ENCODE results near the gene HBB. TPM values are rescaled to one million over a fixed set of nuclear protein-coding genes. Genes with fewer than 3 reads are reported as not detected.

Gene HBB
- total RNA-seq, 6 donors from 2014 or later: 26.2 to 1,949 (median 399) TPM

DNA sequence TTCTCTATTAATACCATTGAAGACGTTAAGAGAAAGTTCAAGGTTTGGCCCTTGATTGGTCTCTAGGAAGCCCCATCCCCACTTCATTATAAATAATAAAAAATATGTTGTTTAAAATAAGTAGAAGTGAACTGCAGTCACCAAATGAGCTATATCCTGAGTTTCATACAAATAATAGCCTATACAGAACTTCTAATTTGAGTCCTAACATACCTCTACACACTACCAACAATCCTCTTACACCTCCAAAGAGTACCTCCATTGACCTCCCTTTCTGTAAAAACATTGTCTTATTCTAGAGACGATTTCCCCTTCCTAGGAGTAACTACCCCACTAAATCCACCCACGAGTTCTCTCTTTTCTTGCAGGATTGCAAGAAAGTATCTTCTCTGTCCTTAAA lies 14.6 kb upstream of the HBB start:
- 71 to 72% methylated on average over 3 of the region's 3 CpGs for WGBS, 2 donors
- no peak for TF ChIP-seq POLR2A (IDR thresholded peaks at IDR 0.05)
- TF ChIP-seq, protein P1, sequence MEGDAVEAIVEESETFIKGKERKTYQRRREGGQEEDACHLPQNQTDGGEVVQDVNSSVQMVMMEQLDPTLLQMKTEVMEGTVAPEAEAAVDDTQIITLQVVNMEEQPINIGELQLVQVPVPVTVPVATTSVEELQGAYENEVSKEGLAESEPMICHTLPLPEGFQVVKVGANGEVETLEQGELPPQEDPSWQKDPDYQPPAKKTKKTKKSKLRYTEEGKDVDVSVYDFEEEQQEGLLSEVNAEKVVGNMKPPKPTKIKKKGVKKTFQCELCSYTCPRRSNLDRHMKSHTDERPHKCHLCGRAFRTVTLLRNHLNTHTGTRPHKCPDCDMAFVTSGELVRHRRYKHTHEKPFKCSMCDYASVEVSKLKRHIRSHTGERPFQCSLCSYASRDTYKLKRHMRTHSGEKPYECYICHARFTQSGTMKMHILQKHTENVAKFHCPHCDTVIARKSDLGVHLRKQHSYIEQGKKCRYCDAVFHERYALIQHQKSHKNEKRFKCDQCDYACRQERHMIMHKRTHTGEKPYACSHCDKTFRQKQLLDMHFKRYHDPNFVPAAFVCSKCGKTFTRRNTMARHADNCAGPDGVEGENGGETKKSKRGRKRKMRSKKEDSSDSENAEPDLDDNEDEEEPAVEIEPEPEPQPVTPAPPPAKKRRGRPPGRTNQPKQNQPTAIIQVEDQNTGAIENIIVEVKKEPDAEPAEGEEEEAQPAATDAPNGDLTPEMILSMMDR (IDR thresholded peaks at IDR 0.05): no peak
- no peak for TF ChIP-seq POLR2AphosphoS5 (IDR thresholded peaks at IDR 0.05)
- TF ChIP-seq EP300 (IDR thresholded peaks at IDR 0.05): no peak

DNA sequence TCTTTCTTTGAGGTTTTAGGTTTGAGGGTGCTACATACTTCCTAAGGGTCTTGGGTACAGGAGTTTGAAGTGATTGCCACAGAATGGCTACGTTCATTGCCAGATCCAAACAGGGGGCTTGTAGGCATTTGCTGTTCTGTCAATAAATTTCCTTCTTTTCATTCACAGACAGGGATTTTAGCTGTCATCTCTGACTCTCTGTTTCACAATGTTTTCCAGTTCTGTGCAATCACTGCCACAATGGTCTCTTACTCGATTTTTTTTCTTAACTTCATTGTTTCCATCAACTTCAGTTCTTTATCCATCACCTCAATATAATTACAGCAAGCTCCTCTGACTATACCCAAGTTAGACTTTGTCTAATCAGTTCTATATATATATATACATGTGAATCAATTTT lies 13.6 kb upstream of the HBB start:
- no peaks in the 10 kb centered on the region for H3K27me3 ChIP-seq
- H3K4me1 ChIP-seq: no peaks in the 10 kb centered on the region
- no peak for ATAC-seq (ENCODE audit: low FRiP score in 2 of 2)
- no peak overlapping the region for H3K4me3 ChIP-seq
- no peaks in the 10 kb centered on the region for H3K36me3 ChIP-seq
- WGBS, 2 donors: 46 to 66% methylated on average over 2 of the region's 2 CpGs
- H3K9me3 ChIP-seq: no peaks in the 10 kb centered on the region
- TF ChIP-seq POLR2AphosphoS5 (IDR thresholded peaks at IDR 0.05): no peak
- TF ChIP-seq, protein P1 (IDR thresholded peaks at IDR 0.05): no peak
- no peak for TF ChIP-seq POLR2A (IDR thresholded peaks at IDR 0.05)
- TF ChIP-seq EP300 (IDR thresholded peaks at IDR 0.05): no peak
- DNase-seq: no peak
- no peak overlapping the region for H3K27ac ChIP-seq

More for the DNA sequence above, 14.6 kb upstream of the HBB start:
- DNase-seq: no peak
- H3K36me3 ChIP-seq: no peaks in the 10 kb centered on the region
- H3K27me3 ChIP-seq: no peaks in the 10 kb centered on the region
- no peak overlapping the region for H3K4me3 ChIP-seq
- H3K9me3 ChIP-seq: no peaks in the 10 kb centered on the region
- no peaks in the 10 kb centered on the region for H3K4me1 ChIP-seq
- H3K27ac ChIP-seq: no peak overlapping the region
- ATAC-seq (ENCODE audit: low FRiP score in 2 of 2): no peak

DNA sequence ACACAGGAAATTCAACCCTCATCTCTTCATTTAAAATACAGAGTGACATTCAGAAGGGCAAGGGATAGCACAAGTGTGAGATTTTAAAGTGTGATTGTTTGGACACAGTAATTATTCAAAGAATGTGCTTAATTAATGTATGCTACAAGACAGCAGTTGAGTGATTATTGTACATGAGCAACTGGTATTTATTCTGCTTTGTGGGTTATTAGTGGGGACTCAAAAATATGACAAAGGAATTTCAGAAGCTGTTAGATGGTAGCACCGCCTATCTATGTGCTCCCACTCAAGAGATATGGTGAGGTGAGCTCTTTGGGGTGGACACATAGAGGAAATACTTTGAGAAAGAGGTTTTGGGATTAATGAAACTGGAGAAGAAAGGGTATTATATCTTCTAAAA lies 13.2 kb upstream of the HBB start:
- DNase-seq (no peak), ATAC-seq (ENCODE audit: low FRiP score in 2 of 2) (no peak)
- no peaks in the 10 kb centered on the region for H3K27me3 ChIP-seq
- H3K9me3 ChIP-seq: no peaks in the 10 kb centered on the region
- H3K4me1 ChIP-seq: no peaks in the 10 kb centered on the region
- TF ChIP-seq EP300 (IDR thresholded peaks at IDR 0.05) (no peak), POLR2A (IDR thresholded peaks at IDR 0.05) (no peak), POLR2AphosphoS5 (IDR thresholded peaks at IDR 0.05) (no peak)
- TF ChIP-seq, protein P1 (IDR thresholded peaks at IDR 0.05): no peak
- no peak overlapping the region for H3K27ac ChIP-seq
- H3K36me3 ChIP-seq: no peaks in the 10 kb centered on the region
- H3K4me3 ChIP-seq: no peak overlapping the region
- 79 to 96% methylated on average over 1 of the region's 1 CpG for WGBS, 2 donors

DNA sequence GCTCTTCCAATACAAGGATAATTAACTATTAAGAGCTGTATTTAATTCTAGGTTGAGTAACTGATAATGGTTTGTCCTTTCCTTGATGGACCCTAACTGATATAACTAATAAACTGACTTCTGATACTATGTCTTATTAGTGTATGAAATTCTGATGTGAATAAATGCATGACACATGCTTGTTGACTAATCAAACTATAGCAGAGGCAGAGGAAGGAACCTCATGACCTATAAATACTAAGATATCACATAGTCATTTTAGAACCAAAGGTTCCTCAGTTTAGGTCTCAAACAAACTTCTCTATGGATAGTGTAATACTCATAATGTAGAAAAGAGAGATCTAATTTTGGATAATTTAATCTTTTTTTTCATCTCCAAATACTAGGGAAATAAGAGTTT lies 12.2 kb upstream of the HBB start:
- Histone ChIP-seq H3K27ac (no peak overlapping the region), H3K36me3 (no peaks in the 10 kb centered on the region), H3K4me3 (no peak overlapping the region), H3K4me1 (no peaks in the 10 kb centered on the region), H3K9me3 (no peaks in the 10 kb centered on the region), H3K27me3 (no peaks in the 10 kb centered on the region)
- ATAC-seq (ENCODE audit: low FRiP score in 2 of 2) (no peak), DNase-seq (no peak)
- TF ChIP-seq POLR2AphosphoS5 (IDR thresholded peaks at IDR 0.05): no peak
- TF ChIP-seq, protein P1 (IDR thresholded peaks at IDR 0.05): no peak
- no peak for TF ChIP-seq POLR2A (IDR thresholded peaks at IDR 0.05)
- TF ChIP-seq EP300 (IDR thresholded peaks at IDR 0.05): no peak

DNA sequence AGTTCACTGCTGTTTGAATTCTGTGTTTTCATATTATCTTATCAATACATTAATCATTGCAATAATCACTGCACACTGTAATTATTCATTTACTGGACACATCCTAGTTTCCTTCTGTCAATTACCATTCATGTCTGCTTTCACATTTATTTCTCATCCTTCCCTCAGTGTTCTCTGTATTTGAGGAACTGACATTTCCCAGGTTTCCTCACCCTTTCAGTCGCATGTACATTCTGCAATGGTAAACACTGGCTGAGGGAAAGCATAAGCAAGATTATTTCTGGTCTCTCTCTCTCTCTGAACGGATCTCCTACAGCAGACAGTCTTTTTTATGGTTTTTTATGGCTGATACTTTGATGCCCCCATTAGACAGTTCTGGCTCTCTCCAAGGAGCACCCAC lies 11.6 kb upstream of the HBB start:
- H3K36me3 ChIP-seq: no peaks in the 10 kb centered on the region
- DNase-seq (no peak), ATAC-seq (ENCODE audit: low FRiP score in 2 of 2) (no peak)
- no peaks in the 10 kb centered on the region for H3K27me3 ChIP-seq
- TF ChIP-seq, protein P1 (IDR thresholded peaks at IDR 0.05): no peak
- no peak for TF ChIP-seq POLR2AphosphoS5 (IDR thresholded peaks at IDR 0.05)
- no peak for TF ChIP-seq EP300 (IDR thresholded peaks at IDR 0.05)
- TF ChIP-seq POLR2A (IDR thresholded peaks at IDR 0.05): no peak
- H3K9me3 ChIP-seq: no peaks in the 10 kb centered on the region
- WGBS, 2 donors: 49 to 62% methylated on average over 2 of the region's 2 CpGs
- no peak overlapping the region for H3K27ac ChIP-seq
- no peak overlapping the region for H3K4me3 ChIP-seq
- no peaks in the 10 kb centered on the region for H3K4me1 ChIP-seq

Measured in upper lobe of left lung (tissue), 6 donors.